K562 (cell line): Measurements from ENCODE around the gene CISTR. TPM values are rescaled to one million over a fixed set of nuclear protein-coding genes. Genes with fewer than 3 reads are reported as not detected.

ENCODE experiments used
- ATAC-seq: fragments of 200-7000 bp; cut with Tn5 transposase; 3 replicates; pipeline ENCODE4 v1.9.1; 2020; ENCODE audit warnings: moderate library complexity
- BruUV-seq: library from RNA; stranded (reverse); fragments of 400-500 nt; replicated peaks from 2 replicates; lab custom pipeline; 2021; lab: Mats Ljungman, UMichigan
- CTCF ChIA-PET: fragments of 300-600 bp; formaldehyde crosslinking; extraction: SDS; loops from one replicate; lab custom pipeline; 2021; ENCODE audit warnings: low intra/inter-chr PET ratio; lab: Yijun Ruan, JAX
- POLR2A ChIA-PET: fragments of 300-600, 350-650 bp; sonication (Branson Sonifier 250); formaldehyde crosslinking; extraction: SDS; loops from one replicate; lab custom pipeline; 2021; ENCODE audit warnings: antibody characterized with exemption, inconsistent platforms; lab: Yijun Ruan, JAX
- DNase-seq, 4 experiments: peaks; one replicate each; pipeline versions ENCODE4 v3.0.0 to v3.0.0-alpha.2; 2011 to 2018; ENCODE audit warnings: low spot score in 3 of 4, mixed read lengths in 3 of 4; ENCODE audit errors: extremely low read depth in 1 of 4
- FAIRE-seq: peaks from 2 replicates; lab custom pipeline; 2011; peaks lifted over from hg19 to GRCh38; lab: Jason Lieb, UNC
- H2AFZ ChIP-seq: 2 replicates; pipeline ENCODE4 v1.6.0; 2011; ENCODE audit warnings: low read depth, low read length, control low read depth, inconsistent platforms
- H3K27ac ChIP-seq: fragments of 200-600 bp; 3 replicates; pipeline ENCODE4 v1.8.0; 2011; ENCODE audit warnings: low read depth, mild to moderate bottlenecking, control low read depth, inconsistent platforms, low read length, moderate library complexity, mixed read lengths; ENCODE audit errors: extremely low read depth
- H3K27me3 ChIP-seq, 2 experiments: fragments of 300-600 bp in 1 of 2; 2 replicates in 1 of 2; 3 replicates in 1 of 2; pipeline versions ENCODE4 v1.6.0 to v1.8.0; 2011; ENCODE audit warnings: inconsistent platforms in 2 of 2, low read length in 2 of 2, mild to moderate bottlenecking in 1 of 2, mixed read lengths in 1 of 2, moderate library complexity in 1 of 2; ENCODE audit not compliant: control insufficient read depth in 2 of 2, insufficient read depth in 2 of 2
- H3K36me3 ChIP-seq: fragments of 300-600 bp; 3 replicates; pipeline ENCODE4 v1.8.0; 2011; ENCODE audit warnings: mild to moderate bottlenecking, low read length, inconsistent platforms; ENCODE audit not compliant: control insufficient read depth, insufficient read depth
- H3K4me1 ChIP-seq, 2 experiments: fragments of 200-600 bp in 1 of 2; replicated peaks in 1 of 2; 2 replicates in 1 of 2; 3 replicates in 1 of 2; pipeline versions ENCODE4 v1.5.1 to v1.8.0; 2011; ENCODE audit warnings: inconsistent platforms in 2 of 2, low read length in 2 of 2, mild to moderate bottlenecking in 1 of 2, mixed read lengths in 1 of 2, moderate library complexity in 1 of 2; ENCODE audit not compliant: control insufficient read depth in 2 of 2, insufficient read depth in 2 of 2
- H3K4me2 ChIP-seq: 2 replicates; pipeline ENCODE4 v1.6.1; 2011; ENCODE audit warnings: low read length, control low read depth, inconsistent platforms, mixed read lengths; ENCODE audit not compliant: insufficient read depth
- H3K4me3 ChIP-seq: fragments of 200-600 bp; sonication (generic), shearing (Covaris generic); 2 replicates; pipeline ENCODE4 v1.5.1; 2016; ENCODE audit warnings: control low read depth, inconsistent platforms
- H3K79me2 ChIP-seq: fragments of 200-600 bp; 3 replicates; pipeline ENCODE4 v1.8.0; 2011; ENCODE audit warnings: low read length, inconsistent platforms; ENCODE audit not compliant: control insufficient read depth, insufficient read depth
- H3K9ac ChIP-seq, 2 experiments: 2 replicates each; pipeline versions ENCODE4 v1.6.0 to v1.6.1; 2011; ENCODE audit warnings: low read depth in 2 of 2, low read length in 2 of 2, control low read depth in 1 of 2, inconsistent platforms in 1 of 2, mild to moderate bottlenecking in 1 of 2, mixed read lengths in 1 of 2; ENCODE audit not compliant: insufficient read depth in 1 of 2
- H3K9me1 ChIP-seq: one replicate; pipeline ENCODE4 v1.6.0; 2011; ENCODE audit warnings: inconsistent platforms, mild to moderate bottlenecking, low read length, moderate library complexity; ENCODE audit not compliant: control insufficient read depth, insufficient read depth
- H3K9me3 ChIP-seq: replicated peaks from 2 replicates; pipeline ENCODE4 v1.5.1; 2011; ENCODE audit warnings: low read depth, low read length, inconsistent platforms; ENCODE audit not compliant: control insufficient read depth, insufficient read depth
- H4K20me1 ChIP-seq: replicated peaks from 2 replicates; pipeline ENCODE4 v1.6.1; 2011; ENCODE audit warnings: low read length, inconsistent platforms, mixed read lengths; ENCODE audit not compliant: control insufficient read depth, insufficient read depth
- BCOR ChIP-seq: fragments of 450-650 bp; IDR thresholded peaks from 2 replicates; pipeline ENCODE4 v1.6.1; 2016
- CBFA2T3 ChIP-seq: fragments of 450-650 bp; IDR thresholded peaks from 2 replicates; pipeline ENCODE4 v1.6.1; 2017
- CEBPB ChIP-seq: fragments of 450-650 bp; IDR thresholded peaks from 2 replicates; pipeline ENCODE4 v1.6.1; 2016; ENCODE audit warnings: missing genetic modification characterization, missing compliant biosample characterization
- DPF2 ChIP-seq: fragments of 450-650 bp; IDR thresholded peaks from 2 replicates; pipeline ENCODE4 v1.6.1; 2016
- ETS2 ChIP-seq: IDR thresholded peaks from 2 replicates; pipeline ENCODE4 v1.6.1; 2016; ENCODE audit warnings: borderline replicate concordance, missing genetic modification characterization, mild to moderate bottlenecking, moderate library complexity, missing compliant biosample characterization; ENCODE audit not compliant: poor library complexity, severe bottlenecking
- FOXJ3 ChIP-seq: sonication (generic); formaldehyde crosslinking; IDR thresholded peaks from 2 replicates; pipeline ENCODE4 v1.4.0; 2020; ENCODE audit warnings: mild to moderate bottlenecking, missing genetic modification reagents
- HNRNPLL ChIP-seq: fragments of 200-400 bp; formaldehyde crosslinking; IDR thresholded peaks from 2 replicates; pipeline ENCODE4 v1.6.1; 2017; ENCODE audit warnings: low read length, low read depth, mild to moderate bottlenecking; ENCODE audit not compliant: poor library complexity, severe bottlenecking
- POLR3A ChIP-seq: IDR thresholded peaks from 2 replicates; pipeline ENCODE4 v1.6.1; 2011; ENCODE audit warnings: borderline replicate concordance, mild to moderate bottlenecking, moderate library complexity; ENCODE audit not compliant: insufficient read length, insufficient read depth; ENCODE audit errors: extremely low read depth
- RBM25 ChIP-seq: fragments of 200-400 bp; formaldehyde crosslinking; IDR thresholded peaks from 2 replicates; pipeline ENCODE4 v1.6.1; 2018; ENCODE audit warnings: low read length, low read depth, moderate library complexity; ENCODE audit not compliant: severe bottlenecking
- SP2 ChIP-seq: IDR thresholded peaks from 2 replicates; pipeline ENCODE4 v1.6.1; 2011; ENCODE audit warnings: mild to moderate bottlenecking, low read depth, low read length, moderate library complexity; ENCODE audit not compliant: poor library complexity, severe bottlenecking; ENCODE audit errors: extremely low read depth
- ZKSCAN1 ChIP-seq: fragments of 150-350 bp; IDR thresholded peaks from 2 replicates; pipeline ENCODE4 v1.6.1; 2016; ENCODE audit warnings: low read depth, low read length
- ZNF121 ChIP-seq: sonication (generic); formaldehyde crosslinking; conservative IDR thresholded peaks from 2 replicates; pipeline ENCODE4 v1.8.0; 2022; ENCODE audit warnings: missing genetic modification reagents
- WGBS: fragments of 100-300 bp; shearing (Covaris generic); methylation state at CpG from one replicate; pipeline ENCODE4 v1.1.6; 2016; ENCODE audit warnings: low coverage, mixed read lengths; ENCODE audit not compliant: insufficient coverage; ENCODE audit errors: missing lambda C conversion rate; 5-methylcytosine and 5-hydroxymethylcytosine counted together
- in situ Hi-C: fragments of 300-500 bp; cut with MboI; formaldehyde crosslinking; loops from 4 replicates; pipeline ENCODE4 v1.15.0; 2018; ENCODE audit warnings: inconsistent platforms, mixed read lengths
- intact Hi-C: fragments of 100-400 bp; cut with micrococcal nuclease; formaldehyde crosslinking; loops from 2 replicates; pipeline ENCODE4 v1.14.2; 2022
- polyA plus RNA-seq, 8 experiments: library from polyadenylated mRNA; depleted of rRNA in 4 of 8; stranded (reverse) in 5 of 8; unstranded in 3 of 8; fragments of >200 nt; fragmentation: Nextera tagmentation in 2 of 8; fragmentation: Illumina TruSeq in 1 of 8; extraction: Ambion mirVana in 2 of 8; extraction: Trizol in 1 of 8; gene quantifications; 2 replicates each; pipeline versions ENCODE4 v1.2.1 to v1.2.3, GENCODE V29; 2011 to 2014; ENCODE audit warnings: inconsistent platforms in 1 of 8, missing spikeins in 1 of 8
- total RNA-seq, 7 experiments: library from RNA; depleted of rRNA in 6 of 7; stranded (reverse); fragments of >200 nt in 6 of 7; fragmentation: Illumina TruSeq in 2 of 7; extraction: Trizol in 2 of 7; gene quantifications; 2 replicates each; pipeline versions ENCODE4 v1.2.1 to v1.2.3, GENCODE V29; 2011 to 2021; ENCODE audit warnings: low replicate concordance in 1 of 7

CISTR gene
- total and polyA plus RNA-seq, 9 of the 15 experiments (the other 6 are each of a cell fraction or from before 2014, with no cell fraction given): not detected

- Histone ChIP-seq H3K9me1 (no peaks in the 10 kb centered on the region), H3K4me1 (peaks cover 0 to 14% of the 10 kb centered on the region in 2 experiments; a peak in 3 of 5 replicates), H4K20me1 (no peaks in the 10 kb centered on the region), H3K27me3 (no peaks in the 10 kb centered on the region), H2AFZ (no peak overlapping the region), H3K36me3 (no peaks in the 10 kb centered on the region), H3K9me3 (no peaks in the 10 kb centered on the region), H3K9ac (no peak overlapping the region), H3K27ac (no peak overlapping the region), H3K4me2 (no peak overlapping the region), H3K79me2 (no peaks in the 10 kb centered on the region), H3K4me3 (no peak overlapping the region)
- ChIA-PET POLR2A (interaction anchor here (0.6 to 1.0 kb wide), 3 partner anchors 14 to 247 kb away, joined by 3 read pairs; no protein-coding TSS in a partner anchor), CTCF (interaction anchor here (0.7 to 1.1 kb wide), 2 partner anchors 21 to 24 kb away, joined by 3 read pairs; no protein-coding TSS in a partner anchor)
- ATAC-seq: no peak
- in situ Hi-C loops (no loop called here), intact Hi-C loops (no loop called here)
- WGBS: 6% methylated on average over 3 of the region's 3 CpGs
- no TSS peak for BruUV-seq
- DNase-seq: no peak
- TF ChIP-seq RBM25 (peak; percentile 9), ETS2 (tag) (no peak), BCOR (no peak), POLR3A (no peak), ZNF121 (CRISPR knock-in tag) (peak; percentile 84), DPF2 (no peak), CEBPB (tag) (peak; percentile 53), SP2 (no peak), ZKSCAN1 (no peak), HNRNPLL (no peak), CBFA2T3 (no peak), FOXJ3 (CRISPR knock-in tag) (no peak)
- FAIRE-seq: no peak
Measured at GRCh38 chr12:53722450-53723041, 29.2 kb downstream of the CISTR start.
